CD14-positive monocyte (primary cell): ENCODE data around the gene RNASE13. TPM values are rescaled to one million over a fixed set of nuclear protein-coding genes. Genes with fewer than 3 reads are reported as not detected.

ENCODE experiments used
- DNase-seq, 3 donors: peaks; one replicate each; pipeline ENCODE4 v3.0.0-alpha.2; 2011 to 2022
- H2AFZ ChIP-seq: 2 replicates; pipeline ENCODE4 v1.6.0; 2012; ENCODE audit warnings: mild to moderate bottlenecking, low read depth, low read length, inconsistent platforms; ENCODE audit not compliant: insufficient read depth, poor library complexity, severe bottlenecking
- H3K27ac ChIP-seq, 2 donors: 1 replicate in 1 of 2; 2 replicates in 1 of 2; pipeline ENCODE4 v1.5.1; 2012 to 2013; ENCODE audit warnings: low read length in 2 of 2, control low read depth in 1 of 2, inconsistent platforms in 1 of 2, low read depth in 1 of 2, mild to moderate bottlenecking in 1 of 2
- H3K27me3 ChIP-seq, 2 donors: one replicate each; pipeline versions ENCODE4 v1.6.0 to v1.6.1; 2011 to 2013; ENCODE audit warnings: low read length in 2 of 2; ENCODE audit not compliant: control insufficient read depth in 2 of 2, insufficient read depth in 2 of 2
- H3K36me3 ChIP-seq, 2 donors: replicated peaks in 1 of 2; 1 replicate in 1 of 2; 2 replicates in 1 of 2; pipeline versions ENCODE4 v1.5.1 to v1.6.1; 2012 to 2013; ENCODE audit warnings: low read length in 2 of 2, control low read depth in 1 of 2, inconsistent platforms in 1 of 2, mild to moderate bottlenecking in 1 of 2; ENCODE audit not compliant: insufficient read depth in 2 of 2, control insufficient read depth in 1 of 2
- H3K4me1 ChIP-seq, 2 donors: 1 replicate in 1 of 2; 2 replicates in 1 of 2; pipeline versions ENCODE4 v1.5.1 to v1.6.1; 2012 to 2013; ENCODE audit warnings: low read length in 2 of 2, control low read depth in 1 of 2, inconsistent platforms in 1 of 2, mild to moderate bottlenecking in 1 of 2, moderate library complexity in 1 of 2; ENCODE audit not compliant: insufficient read depth in 2 of 2, control insufficient read depth in 1 of 2
- H3K4me2 ChIP-seq: replicated peaks from 2 replicates; pipeline ENCODE3; 2012; ENCODE audit warnings: low read length, moderate library complexity, mild to moderate bottlenecking; ENCODE audit not compliant: poor library complexity, severe bottlenecking; ENCODE audit errors: extremely low read depth
- H3K4me3 ChIP-seq, 3 experiments: fragments of 200-600 bp in 1 of 3; sonication (generic) in 1 of 3; replicated peaks in 1 of 3; 1 replicate in 2 of 3; 2 replicates in 1 of 3; pipeline ENCODE4 v1.5.1; 2011 to 2013; ENCODE audit warnings: low read length in 3 of 3, mild to moderate bottlenecking in 3 of 3, control low read depth in 2 of 3, low read depth in 2 of 3, inconsistent platforms in 1 of 3, moderate library complexity in 1 of 3
- H3K79me2 ChIP-seq: 2 replicates; pipeline ENCODE4 v1.6.0; 2012; ENCODE audit warnings: mild to moderate bottlenecking, control low read depth, inconsistent platforms, low read length, moderate library complexity; ENCODE audit not compliant: insufficient read depth
- H3K9ac ChIP-seq: 2 replicates; pipeline ENCODE4 v1.6.0; 2017; ENCODE audit warnings: low read length, mild to moderate bottlenecking; ENCODE audit not compliant: insufficient read depth, poor library complexity, severe bottlenecking
- H3K9me3 ChIP-seq, 2 donors: replicated peaks in 1 of 2; 1 replicate in 1 of 2; 2 replicates in 1 of 2; pipeline versions ENCODE4 v1.5.1 to v1.6.1; 2012 to 2013; ENCODE audit warnings: low read length in 2 of 2, control low read depth in 1 of 2; ENCODE audit not compliant: control insufficient read depth in 1 of 2, insufficient read depth in 1 of 2
- H4K20me1 ChIP-seq: 2 replicates; pipeline ENCODE4 v1.6.0; 2012; ENCODE audit warnings: mild to moderate bottlenecking, low read length, control low read depth, moderate library complexity; ENCODE audit not compliant: insufficient read depth
- H3K27ac Mint-ChIP-seq, 7 donors: one replicate each; pipeline ENCODE4 v1.8.0; 2020; ENCODE audit warnings: mild to moderate bottlenecking in 7 of 7, mixed read lengths in 7 of 7, moderate library complexity in 6 of 7, inconsistent platforms in 2 of 7
- H3K27me3 Mint-ChIP-seq, 3 donors: one replicate each; pipeline ENCODE4 v1.8.0; 2021 to 2022; ENCODE audit warnings: low read depth in 3 of 3, mild to moderate bottlenecking in 3 of 3, mixed read lengths in 3 of 3, moderate library complexity in 3 of 3, inconsistent platforms in 1 of 3
- H3K36me3 Mint-ChIP-seq, 2 donors: one replicate each; pipeline ENCODE4 v1.8.0; 2020; ENCODE audit warnings: mixed read lengths in 2 of 2, inconsistent platforms in 1 of 2, mild to moderate bottlenecking in 1 of 2
- H3K4me1 Mint-ChIP-seq: one replicate; pipeline ENCODE4 v1.8.0; 2020; ENCODE audit warnings: mild to moderate bottlenecking, mixed read lengths
- H3K4me3 Mint-ChIP-seq, 2 donors: one replicate each; pipeline ENCODE4 v1.8.0; 2020; ENCODE audit warnings: mild to moderate bottlenecking in 2 of 2, mixed read lengths in 2 of 2, moderate library complexity in 1 of 2
- H3K9me3 Mint-ChIP-seq, 7 donors: one replicate each; pipeline ENCODE4 v1.8.0; 2020 to 2022; ENCODE audit warnings: mixed read lengths in 7 of 7, mild to moderate bottlenecking in 6 of 7, moderate library complexity in 6 of 7, inconsistent platforms in 2 of 7
- WGBS: methylation state at CpG from one replicate; pipeline ENCODE4 v1.1.5; 2013; ENCODE audit warnings: missing lambda C conversion rate; ENCODE audit not compliant: insufficient coverage; 5-methylcytosine and 5-hydroxymethylcytosine counted together
- intact Hi-C, 2 donors: fragments of 100-400 bp; cut with micrococcal nuclease; formaldehyde crosslinking; loops; one replicate each; pipeline versions ENCODE4 v1.15.0 to v1.15.1; 2023
- polyA plus RNA-seq, 3 donors: library from polyadenylated mRNA; depleted of rRNA in 1 of 3; unstranded in 2 of 3; stranded (reverse) in 1 of 3; fragments of 300-500 nt in 2 of 3; fragments of >200 nt in 1 of 3; fragmentation: Illumina TruSeq in 2 of 3; gene quantifications; 1 replicate in 2 of 3; 2 replicates in 1 of 3; pipeline ENCODE4 v1.2.3, GENCODE V29; 2012 to 2021
- TF ChIP-seq, protein P1 (sequence below): fragments of 200-600 bp; IDR thresholded peaks from one replicate; pipeline ENCODE4 v1.8.0; 2022; ENCODE audit warnings: antibody characterized with exemption, mild to moderate bottlenecking

RNASE13 gene
- polyA plus RNA-seq, 3 donors = 0.39 TPM; not detected in 2

DNA sequence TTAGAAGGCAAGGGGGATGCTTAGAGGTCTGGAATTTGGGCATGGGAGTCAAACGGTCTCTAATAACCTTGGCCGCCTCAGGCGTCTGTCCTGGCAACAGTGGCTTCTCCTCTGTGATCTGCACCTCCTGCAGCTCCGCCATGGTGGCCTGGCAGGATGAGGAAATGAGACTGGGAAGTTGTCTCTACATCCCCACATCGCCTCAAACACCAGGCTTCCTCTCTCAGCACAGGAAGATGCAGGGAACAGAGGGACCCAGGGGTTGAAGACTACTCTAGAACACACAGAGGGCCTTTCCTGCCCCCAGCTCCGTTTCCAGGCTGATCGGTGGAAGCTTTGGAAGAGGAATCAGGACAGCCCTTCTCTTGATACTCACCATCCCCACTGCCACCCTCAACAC, 11.4 kb downstream of the RNASE13 start:
- Mint-ChIP-seq H3K4me3 (peak overlapping the region in 1 of 2 donors; percentile 92), H3K36me3 (peaks cover 0 to 6% of the 10 kb centered on the region in 2 donors), H3K9me3 (peaks cover 0 to 3% (median 1%) of the 10 kb centered on the region in 7 donors), H3K27me3 (peaks cover 41 to 47% (median 46%) of the 10 kb centered on the region in 3 donors), H3K27ac (no peak overlapping the region), H3K4me1 (peaks cover 58% of the 10 kb centered on the region)
- Histone ChIP-seq H2AFZ (no peak overlapping the region), H3K79me2 (no peaks in the 10 kb centered on the region), H3K4me1 (peaks cover 51 to 61% of the 10 kb centered on the region in 2 donors), H3K4me2 (peak overlapping the region; percentile 7), H3K9ac (no peak overlapping the region), H3K9me3 (peaks cover 2 to 4% of the 10 kb centered on the region in 2 donors), H3K4me3 (no peak overlapping the region), H4K20me1 (no peaks in the 10 kb centered on the region), H3K27ac (peak overlapping the region in 1 of 2 donors; percentile 7), H3K36me3 (no peaks in the 10 kb centered on the region), H3K27me3 (peaks cover 15 to 37% of the 10 kb centered on the region in 2 donors)
- TF ChIP-seq, protein P1, sequence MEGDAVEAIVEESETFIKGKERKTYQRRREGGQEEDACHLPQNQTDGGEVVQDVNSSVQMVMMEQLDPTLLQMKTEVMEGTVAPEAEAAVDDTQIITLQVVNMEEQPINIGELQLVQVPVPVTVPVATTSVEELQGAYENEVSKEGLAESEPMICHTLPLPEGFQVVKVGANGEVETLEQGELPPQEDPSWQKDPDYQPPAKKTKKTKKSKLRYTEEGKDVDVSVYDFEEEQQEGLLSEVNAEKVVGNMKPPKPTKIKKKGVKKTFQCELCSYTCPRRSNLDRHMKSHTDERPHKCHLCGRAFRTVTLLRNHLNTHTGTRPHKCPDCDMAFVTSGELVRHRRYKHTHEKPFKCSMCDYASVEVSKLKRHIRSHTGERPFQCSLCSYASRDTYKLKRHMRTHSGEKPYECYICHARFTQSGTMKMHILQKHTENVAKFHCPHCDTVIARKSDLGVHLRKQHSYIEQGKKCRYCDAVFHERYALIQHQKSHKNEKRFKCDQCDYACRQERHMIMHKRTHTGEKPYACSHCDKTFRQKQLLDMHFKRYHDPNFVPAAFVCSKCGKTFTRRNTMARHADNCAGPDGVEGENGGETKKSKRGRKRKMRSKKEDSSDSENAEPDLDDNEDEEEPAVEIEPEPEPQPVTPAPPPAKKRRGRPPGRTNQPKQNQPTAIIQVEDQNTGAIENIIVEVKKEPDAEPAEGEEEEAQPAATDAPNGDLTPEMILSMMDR = no peak
- no CpG with 5 or more reads among the region's 7 CpGs for WGBS
- intact Hi-C loops = no loop called here
- peak; percentile 38 to 58 (median 52) for DNase-seq

DNA sequence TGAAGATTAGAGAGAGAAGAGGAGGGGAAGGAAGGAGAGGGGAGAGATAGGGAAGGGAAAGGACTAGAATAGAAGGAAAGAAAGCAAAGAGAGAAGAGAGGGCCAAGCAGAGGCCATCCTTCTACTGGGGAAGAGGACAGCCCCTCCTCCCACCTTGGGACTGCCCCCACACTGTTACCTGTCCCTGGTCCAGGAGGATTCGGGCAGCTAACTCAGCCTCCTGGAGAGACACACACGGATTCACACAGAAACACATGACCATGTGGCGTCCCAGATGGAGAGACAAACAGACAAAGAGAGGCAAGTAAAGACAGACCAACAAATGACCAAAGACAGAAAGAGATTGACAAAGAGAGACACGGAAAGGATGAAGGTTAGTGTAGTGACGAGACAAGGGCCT, 11.9 kb downstream of the RNASE13 start:
- TF ChIP-seq, protein P1 = no peak
- no peak overlapping the region for H3K4me3 ChIP-seq
- no peak for DNase-seq
- intact Hi-C loops = no loop called here
- Mint-ChIP-seq H3K27me3 (peaks cover 41 to 47% (median 46%) of the 10 kb centered on the region in 3 donors), H3K27ac (no peak overlapping the region), H3K9me3 (peaks cover 0 to 3% (median 1%) of the 10 kb centered on the region in 7 donors), H3K4me3 (peak overlapping the region in 1 of 2 donors; percentile 47), H3K4me1 (peaks cover 62% of the 10 kb centered on the region), H3K36me3 (peaks cover 0 to 6% of the 10 kb centered on the region in 2 donors)
- H3K36me3 ChIP-seq = no peaks in the 10 kb centered on the region
- H3K27ac ChIP-seq = no peak overlapping the region
- no peaks in the 10 kb centered on the region for H4K20me1 ChIP-seq
- 98% methylated on average over 4 of the region's 5 CpGs for WGBS
- H3K4me2 ChIP-seq = no peak overlapping the region
- H2AFZ ChIP-seq = no peak overlapping the region
- peaks cover 55 to 65% of the 10 kb centered on the region in 2 donors for H3K4me1 ChIP-seq
- peaks cover 2 to 4% of the 10 kb centered on the region in 2 donors for H3K9me3 ChIP-seq
- no peaks in the 10 kb centered on the region for H3K79me2 ChIP-seq
- no peak overlapping the region for H3K9ac ChIP-seq
- peaks cover 15 to 37% of the 10 kb centered on the region in 2 donors for H3K27me3 ChIP-seq
